GM18870 (cell line): ENCODE results near the gene UBE2I.
"Not testable (repeated sequence)": the region's sequence is repeated elsewhere in the genome, so short reads cannot be mapped to it uniquely, and the experiment has no call there.

ENCODE experiments used
- ATAC-seq: cut with Tn5 transposase; IDR thresholded peaks from one replicate; pipeline ENCODE4 v1.9.1; 2021; ENCODE audit warnings: moderate library complexity; ENCODE audit not compliant: unreplicated experiment

UBE2I gene

DNA sequence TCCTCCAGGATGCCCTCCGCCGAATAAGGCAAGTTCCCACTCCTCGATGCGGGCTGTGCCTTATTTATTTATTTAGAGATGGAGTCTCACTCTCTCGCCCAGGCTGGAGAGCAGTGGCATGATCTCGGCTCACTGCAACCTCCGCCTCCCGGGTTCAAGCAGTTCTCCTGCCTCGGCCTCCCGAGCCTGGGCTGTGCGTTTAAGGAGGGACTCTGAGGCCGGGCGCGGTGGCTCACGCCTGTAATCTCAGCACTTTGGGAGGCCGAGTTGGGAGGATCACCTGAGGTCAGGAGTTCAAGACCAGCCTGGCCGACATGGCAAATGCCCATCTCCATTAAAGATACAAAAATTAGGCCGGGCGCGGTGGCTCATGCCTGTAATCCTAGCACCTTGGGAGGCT lies 18.7 kb downstream of the UBE2I start:
- not testable (repeated sequence) for ATAC-seq

GRCh38 chr16:1328961-1329360 lies 19.5 kb downstream of the UBE2I start:
- ATAC-seq = not testable (repeated sequence)

DNA sequence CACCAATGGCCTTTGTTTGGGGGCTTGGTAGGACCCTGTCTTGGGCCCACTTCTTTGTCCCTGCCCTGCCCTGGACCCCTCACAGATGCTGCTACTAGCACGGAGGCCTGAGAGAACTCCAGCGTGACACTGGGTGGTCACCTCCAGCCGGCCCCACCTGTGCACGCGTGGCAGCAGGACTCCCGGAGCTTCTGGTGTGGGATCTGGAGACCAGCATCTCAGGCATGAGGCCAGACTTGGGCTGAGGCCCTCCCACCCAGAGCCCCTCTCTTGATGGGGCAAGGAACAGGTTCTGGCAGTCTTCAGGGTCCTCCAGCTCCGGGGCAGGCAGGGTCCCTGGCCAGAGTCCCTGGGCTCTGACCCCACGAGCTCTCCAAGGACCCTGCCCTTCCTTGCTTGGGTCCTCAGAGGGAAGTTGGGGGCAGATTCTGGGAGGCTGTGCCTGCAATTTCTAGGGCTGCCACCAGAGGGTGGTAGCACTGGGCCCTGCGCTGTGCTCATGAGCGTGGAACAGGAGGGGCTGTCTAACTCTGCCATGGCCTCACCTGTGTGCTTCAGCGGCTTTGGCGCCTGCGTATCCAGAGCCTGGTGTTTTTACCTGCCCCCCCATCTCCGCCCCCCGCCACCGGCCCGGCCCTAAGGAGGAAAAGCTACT lies 21.0 kb downstream of the UBE2I start:
- no peak for ATAC-seq

- ATAC-seq = no peak
These were observed 21.7 kb downstream of the UBE2I start for GRCh38 chr16:1330931-1331711.

- no peak for ATAC-seq
These were observed 22.5 kb downstream of the UBE2I start for GRCh38 chr16:1331712-1332617.

DNA sequence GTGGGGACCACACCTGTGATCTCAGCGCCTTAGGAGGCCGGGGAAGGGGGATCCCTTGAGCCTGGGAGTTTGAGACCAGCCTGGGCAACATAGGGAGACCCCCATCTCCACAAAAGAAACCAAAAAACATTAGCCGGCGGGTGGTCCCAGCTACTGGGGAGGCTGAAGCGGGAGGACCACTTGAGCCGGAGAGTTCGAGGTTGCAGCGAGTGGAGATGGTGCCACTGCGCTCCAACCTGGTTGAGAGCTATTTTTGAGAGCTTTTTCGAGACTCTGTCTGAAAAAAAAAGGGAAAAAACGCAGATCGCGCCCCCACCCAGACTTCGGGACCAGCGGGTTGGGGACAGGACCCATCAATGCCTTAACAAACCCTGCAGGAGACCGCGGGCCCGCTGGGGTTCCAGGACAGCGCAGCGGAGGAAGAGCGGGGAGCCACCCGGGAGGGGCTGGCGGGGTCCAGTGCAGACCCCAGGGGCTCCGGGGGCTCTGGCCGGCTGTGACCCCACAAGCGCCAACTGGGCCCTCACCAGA lies 23.2 kb downstream of the UBE2I start:
- ATAC-seq = no peak

GRCh38 chr16:1333149-1333812 lies 23.8 kb downstream of the UBE2I start, which contains the start of gene BAIAP3:
BAIAP3 (plus strand) TSS chr16:1333645; CDS start chr16:1338550, 4,905 bp downstream.
- ATAC-seq = no peak

DNA sequence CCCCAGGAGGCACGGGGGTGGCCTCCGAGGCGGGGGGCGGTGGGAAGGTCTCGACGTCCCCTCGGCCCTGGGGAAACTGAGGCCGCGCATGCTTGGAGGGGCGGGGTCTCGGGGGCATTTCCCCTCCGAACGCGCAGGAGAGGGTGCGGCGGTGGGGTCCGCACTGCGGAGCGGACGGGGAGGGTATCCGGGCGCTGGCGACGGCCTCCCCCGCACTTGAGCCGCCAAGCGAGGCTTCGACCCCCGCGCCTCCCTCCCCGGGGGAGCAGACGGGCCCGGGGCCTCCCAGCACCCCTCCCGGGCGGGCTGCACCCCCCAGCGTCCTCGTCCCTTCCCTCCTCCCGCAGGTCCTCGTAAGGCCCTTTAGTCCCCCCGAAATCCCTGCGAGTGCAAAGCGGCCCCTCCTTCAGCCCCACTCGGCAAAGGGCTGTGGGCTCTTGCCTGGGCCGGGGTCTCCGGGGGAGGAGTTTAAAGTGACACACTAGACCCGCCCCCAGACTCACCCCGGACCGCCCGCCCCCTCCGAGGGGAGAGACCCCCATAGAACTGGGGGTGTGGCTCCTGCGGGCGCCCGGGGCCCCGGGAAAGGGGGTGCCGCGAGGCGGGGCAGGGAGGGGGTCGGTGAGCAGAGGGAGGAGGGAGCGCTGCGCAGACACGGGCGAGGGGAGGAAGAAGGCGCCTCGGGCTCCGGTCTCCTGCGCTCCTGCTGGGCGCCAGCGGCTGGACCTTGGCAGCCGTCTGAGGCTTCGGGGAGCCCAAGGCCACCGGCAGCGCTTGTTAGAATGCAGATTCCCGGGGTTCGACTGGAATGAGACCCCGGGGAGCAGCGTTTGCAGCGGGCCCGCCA lies 24.6 kb downstream of the UBE2I start:
- no peak for ATAC-seq

GRCh38 chr16:1334739-1335138 lies 25.3 kb downstream of the UBE2I start:
- ATAC-seq = no peak

- no peak for ATAC-seq
These were observed 26.0 kb downstream of the UBE2I start for GRCh38 chr16:1335211-1335971.

- ATAC-seq = no peak
These were observed 26.6 kb downstream of the UBE2I start for GRCh38 chr16:1335996-1336395.

DNA sequence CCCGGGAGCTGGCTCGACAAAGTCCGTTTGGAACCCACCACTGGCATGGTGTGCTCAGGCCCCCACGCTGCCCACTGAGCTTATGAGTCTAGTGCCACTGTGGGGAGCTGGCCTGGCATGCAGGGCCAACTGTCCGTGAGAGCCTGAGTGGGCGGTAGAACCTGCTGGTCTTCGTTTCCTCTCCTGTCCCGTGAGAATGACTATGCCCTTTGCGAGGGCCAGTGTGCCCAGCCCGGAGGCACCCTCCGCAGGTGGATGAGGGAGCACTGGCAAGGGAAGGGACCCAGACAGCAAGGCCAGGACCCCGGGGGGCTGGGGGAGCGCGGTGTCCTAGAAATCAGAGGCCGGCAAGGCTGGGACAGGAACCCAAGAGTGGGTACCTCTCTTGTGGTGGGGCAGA lies 27.2 kb downstream of the UBE2I start:
- ATAC-seq = no peak

DNA sequence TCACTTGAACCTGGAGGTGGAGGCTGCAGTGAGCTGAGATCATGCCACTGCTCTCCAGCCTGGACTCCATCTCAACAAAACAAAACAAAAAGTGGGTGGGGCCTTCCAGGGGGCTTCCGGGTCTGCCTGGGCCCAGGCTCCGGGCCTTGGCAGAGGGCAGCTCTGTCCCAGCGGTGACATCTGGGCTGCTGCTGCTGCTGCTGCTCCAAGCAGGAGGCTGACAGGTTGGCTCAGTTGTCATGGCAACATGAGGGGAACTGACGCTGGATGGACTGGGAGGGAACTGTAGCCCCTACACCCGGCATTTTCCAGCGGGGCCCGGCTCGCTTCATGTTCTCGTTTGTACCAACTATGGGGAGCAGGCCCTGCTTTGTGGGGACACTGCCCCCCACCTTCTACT lies 28.1 kb downstream of the UBE2I start:
- no peak for ATAC-seq

- no peak for ATAC-seq
These were observed 28.8 kb downstream of the UBE2I start for GRCh38 chr16:1338119-1338730.

DNA sequence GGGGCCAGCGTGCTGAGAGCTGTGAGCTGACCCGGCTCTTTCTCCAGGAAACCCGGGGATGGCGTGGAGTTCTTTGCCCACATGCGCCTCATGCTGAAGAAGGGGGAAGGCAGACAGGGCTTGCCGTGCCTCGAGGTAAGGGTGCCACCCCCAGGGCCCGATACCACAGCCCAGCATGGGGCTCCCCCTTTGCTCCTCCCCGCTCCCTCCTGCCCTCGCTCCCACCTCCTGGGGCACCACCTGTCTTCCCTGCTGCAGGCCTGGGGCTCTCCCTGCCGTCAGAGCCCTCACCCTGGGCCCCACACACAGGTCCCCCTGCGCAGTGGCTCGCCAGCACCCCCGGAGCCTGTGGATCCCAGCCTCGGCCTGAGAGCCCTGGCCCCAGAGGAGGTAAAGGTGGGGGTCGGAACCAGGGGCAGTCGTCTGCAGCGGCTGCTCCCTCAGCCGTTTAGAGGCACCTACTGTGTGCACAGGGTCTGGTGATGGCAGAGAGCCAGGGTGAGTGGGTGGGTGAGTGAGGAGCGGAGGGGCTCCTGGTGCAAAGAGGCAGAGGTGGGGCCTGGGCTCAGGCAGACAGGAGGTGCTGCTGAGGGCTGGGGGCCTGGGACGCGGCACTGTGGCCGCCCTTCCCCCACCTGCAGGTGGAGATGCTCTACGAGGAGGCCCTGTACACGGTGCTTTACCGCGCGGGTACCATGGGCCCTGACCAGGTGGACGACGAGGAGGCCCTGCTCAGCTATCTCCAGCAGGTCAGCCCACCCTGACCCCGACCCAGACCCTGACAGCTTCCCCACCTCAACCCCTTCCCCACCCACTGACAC lies 29.6 kb downstream of the UBE2I start:
- no peak for ATAC-seq

DNA sequence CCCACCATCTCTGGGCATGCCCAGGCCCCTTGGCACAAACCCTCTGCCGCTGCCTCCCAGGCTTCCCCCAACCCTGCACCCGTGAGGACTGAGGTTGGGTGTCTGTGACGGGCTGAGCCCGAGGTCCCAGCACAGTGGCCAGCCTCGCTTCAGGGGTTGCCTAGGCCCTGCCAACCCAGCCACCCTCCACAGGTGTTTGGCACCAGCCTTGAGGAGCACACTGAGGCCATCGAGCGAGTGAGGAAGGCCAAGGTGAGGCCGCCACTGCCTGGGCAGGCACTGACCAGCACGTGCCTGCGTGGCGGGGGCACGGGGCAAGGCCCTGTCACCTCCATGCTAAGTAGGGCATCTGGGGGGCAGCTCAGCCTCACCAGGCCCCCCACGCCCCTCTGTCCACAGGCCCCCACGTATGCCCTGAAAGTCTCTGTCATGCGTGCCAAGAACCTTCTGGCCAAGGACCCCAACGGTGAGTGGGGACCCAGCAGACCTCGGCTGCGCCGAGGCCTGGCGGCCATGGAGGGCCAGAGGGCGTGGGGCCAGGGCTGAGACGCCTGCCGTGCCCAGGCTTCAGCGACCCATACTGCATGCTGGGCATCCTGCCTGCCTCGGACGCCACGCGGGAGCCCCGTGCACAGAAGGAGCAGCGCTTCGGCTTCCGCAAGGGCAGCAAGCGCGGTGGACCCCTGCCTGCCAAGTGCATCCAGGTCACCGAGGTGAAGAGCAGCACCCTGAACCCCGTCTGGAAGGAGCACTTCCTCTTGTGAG lies 31.5 kb downstream of the UBE2I start:
- ATAC-seq = no peak
